HG02642 (cell line): ENCODE data around the gene LRRC74B.

ENCODE experiments used
- ATAC-seq: cut with Tn5 transposase; IDR thresholded peaks from one replicate; pipeline ENCODE4 v1.9.1; 2021; ENCODE audit warnings: mild to moderate bottlenecking; ENCODE audit not compliant: unreplicated experiment, poor library complexity

LRRC74B gene

DNA sequence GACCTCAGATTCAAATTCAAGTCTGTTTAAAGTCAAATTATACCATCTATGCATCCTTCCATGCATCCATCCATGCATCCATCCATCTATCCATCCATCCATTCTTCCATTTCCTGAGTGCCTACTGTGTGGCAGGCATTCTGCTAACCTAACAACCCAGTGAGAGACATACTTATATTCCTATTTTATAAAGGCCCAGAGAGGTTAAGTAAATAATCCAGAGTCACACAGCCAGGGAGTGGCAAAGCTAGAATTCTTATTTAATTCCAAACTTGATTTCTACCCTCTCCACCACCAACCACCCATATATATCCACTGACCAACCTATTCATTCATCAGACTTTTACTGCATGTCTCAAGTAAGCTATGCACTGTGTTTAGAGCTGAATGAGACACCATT lies 53.8 kb downstream of the LRRC74B start:
- no peak for ATAC-seq

DNA sequence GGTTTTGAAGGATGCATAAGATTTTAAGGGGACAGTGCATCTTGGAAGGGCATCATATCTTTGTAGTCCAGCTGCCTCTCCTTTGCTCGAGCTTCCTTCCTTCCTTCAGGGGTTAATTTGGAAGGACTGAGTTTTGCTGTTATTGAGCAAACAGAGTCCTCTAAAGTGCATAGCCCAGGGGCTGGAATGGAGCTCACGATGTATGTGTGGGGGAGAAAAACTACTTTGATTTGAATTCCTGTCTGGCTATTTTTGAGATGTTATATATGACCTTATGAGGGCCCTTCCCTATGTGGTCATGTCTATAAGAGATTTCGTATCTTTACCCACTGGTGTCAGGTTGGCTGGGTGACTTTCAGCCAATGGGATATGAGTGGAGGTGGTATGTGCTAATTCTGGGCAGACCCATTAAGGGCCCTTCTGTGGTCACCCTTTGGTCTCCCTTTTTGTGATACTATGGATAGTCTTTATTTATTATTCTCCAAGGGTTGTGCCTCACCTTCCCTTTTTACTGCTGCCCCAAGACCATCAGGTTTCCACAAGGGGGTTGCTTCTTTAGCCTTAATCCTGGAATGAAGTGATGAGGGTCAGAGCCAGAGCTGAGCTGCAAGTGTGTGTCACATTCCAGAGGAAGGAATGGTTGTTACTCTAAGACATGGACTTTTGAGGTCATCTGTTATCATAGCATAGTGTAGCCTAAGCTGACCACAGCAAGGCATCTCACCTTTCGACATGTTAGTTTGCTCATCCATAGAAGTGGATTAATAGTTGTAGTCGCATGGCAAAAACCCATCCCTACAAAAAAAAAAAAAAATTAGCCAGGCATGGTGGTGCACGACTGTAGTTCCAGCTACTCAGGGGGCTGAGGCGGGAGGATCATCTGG lies 54.6 kb downstream of the LRRC74B start:
- ATAC-seq: no peak

DNA sequence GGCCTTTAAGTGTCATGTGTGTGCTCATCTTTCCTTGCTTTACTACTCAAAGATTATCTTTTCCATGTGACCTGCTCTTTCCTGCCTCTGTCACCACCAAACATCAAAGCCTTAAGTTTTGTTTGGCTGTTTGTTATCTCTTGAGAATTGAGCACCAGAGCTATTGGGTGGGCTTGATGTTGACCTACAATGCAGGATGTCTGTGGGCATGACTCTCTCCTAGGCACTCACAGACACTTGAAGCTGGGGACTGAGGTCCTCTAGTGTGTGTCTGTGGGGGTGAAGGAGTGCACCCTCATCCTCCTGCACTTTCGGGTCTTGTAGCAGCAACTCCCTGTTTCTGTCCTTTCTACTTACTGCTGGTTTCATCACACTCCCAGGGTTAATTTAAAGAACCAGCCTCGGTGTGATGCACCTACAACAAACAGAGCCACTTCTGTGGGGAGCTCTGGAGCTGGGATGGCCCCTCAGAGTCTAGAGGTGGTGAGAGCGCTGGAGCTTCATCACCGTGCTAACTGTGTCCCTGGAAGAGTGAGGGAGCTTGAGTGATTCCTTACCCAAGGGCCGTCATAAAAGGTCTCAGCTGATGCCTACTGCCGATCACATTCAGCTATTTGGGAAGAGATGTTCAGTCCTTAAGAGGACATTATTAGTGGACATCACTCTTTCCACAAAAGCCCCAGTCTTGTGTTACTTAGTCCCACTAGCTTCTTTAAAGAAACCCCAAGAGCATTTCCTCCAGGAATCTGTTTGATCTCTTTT lies 56.3 kb downstream of the LRRC74B start:
- no peak for ATAC-seq

DNA sequence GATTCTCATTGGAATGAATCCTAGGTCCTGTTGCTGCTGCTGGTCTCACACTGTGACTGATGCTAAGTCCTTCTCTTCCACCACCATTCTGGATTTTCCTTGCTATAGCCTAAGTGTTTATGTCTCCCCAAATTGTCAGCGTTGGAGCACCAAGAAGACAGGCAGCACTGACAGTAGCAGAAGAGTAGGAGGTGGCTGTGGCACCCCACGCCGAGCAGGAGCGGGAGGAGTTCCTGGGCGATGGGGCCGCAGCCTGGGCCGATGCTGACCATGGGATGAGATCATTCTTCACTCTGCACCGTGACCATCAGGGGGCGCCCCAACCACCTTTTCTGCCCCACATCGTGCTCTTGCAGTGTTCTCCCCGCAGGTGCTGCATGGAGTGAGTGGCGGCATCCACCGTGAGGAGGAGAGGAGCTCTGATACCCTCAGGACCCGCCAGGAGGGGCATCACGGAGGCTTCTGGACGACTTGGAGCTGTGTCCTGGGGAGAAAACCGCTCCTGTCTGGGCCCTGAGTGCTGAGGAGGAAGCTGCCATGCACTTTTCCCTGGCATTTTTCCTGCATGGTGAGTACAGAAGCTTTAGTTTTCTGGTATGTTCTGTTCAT lies 57.0 kb downstream of the LRRC74B start:
- ATAC-seq: peak; percentile 63

DNA sequence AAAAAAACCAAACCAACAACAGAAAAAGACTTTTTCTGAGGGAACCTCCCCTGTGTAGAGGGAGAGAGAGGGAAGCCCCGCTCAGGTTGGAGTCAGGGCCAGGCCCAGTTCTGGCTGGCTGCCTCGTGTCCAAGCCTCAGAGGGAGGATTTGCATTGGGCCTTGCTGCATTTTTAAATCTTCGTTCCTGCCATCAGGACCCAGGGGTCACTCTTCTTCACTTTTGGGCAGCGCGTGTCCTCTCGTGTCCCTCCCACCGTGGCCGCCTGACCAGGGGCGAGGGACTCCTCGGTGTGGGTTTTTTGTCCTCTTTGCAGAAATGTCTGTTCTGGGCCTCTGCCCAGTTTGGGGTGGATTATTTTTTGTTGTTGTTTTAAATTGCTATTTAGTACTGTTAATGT lies 57.9 kb downstream of the LRRC74B start:
- no peak for ATAC-seq

DNA sequence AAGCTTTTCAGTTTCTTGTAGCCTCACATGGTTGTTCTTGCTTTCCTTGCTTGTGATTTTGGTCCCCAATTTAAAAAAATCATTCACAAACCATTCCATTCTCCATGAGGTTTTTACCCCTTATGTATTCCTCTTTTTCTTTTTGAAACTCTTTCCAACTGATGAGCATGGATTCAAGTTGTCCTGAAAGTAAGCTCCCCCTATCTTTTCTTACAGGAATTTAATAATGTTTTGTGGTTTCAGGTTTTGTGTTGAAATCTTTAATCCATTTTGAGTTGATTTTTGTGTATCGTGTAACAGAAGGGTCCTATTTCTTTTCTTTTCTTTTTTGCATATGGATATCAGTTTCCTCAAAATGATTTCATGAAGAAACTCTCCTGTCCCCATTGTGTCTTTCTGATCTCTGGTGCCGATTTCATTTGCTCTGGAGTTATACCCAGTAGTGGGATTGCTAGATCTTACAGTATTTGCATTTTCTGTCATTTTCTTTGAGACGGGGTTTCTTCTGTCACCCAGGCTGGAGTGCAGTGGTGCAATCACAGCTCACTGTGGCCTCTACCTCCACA lies 58.5 kb downstream of the LRRC74B start:
- ATAC-seq: no peak

DNA sequence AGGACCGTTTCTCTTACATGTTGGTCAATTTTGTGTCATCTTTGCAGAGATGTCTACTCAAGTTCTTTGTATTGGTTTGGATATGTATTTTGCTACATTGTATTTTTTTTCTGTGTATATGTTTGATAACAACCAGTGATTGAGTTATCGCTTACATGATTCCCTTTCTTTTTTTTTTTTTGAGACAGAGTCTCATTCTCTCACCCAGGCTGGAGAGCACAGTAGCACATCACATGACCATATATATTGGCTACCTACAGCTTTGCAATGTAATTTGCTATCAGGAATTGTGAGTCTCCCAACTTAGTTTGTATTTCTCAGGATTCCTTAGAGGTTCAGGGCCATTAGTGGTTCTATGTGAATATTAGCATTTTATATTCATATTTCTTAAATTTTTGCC lies 59.5 kb downstream of the LRRC74B start:
- no peak for ATAC-seq

DNA sequence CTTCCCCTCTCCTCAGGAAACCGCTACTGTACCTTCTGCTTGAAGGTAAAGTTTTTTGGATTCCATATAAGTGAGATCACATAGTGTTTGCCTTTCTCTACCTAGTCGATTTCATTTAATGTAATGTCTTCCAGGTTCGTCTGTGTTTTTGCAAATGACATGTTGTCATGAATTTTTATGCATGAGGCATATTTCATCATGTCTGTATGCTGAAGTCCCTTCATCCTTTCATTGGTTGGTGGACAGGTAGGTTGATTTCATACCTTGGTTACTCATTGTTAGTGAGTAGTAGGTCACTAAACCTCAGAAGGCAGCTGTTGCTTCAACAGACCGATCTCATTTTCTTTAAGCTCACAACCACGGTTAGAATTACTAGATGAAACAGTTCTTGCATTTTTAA lies 60.3 kb downstream of the LRRC74B start:
- no peak for ATAC-seq

DNA sequence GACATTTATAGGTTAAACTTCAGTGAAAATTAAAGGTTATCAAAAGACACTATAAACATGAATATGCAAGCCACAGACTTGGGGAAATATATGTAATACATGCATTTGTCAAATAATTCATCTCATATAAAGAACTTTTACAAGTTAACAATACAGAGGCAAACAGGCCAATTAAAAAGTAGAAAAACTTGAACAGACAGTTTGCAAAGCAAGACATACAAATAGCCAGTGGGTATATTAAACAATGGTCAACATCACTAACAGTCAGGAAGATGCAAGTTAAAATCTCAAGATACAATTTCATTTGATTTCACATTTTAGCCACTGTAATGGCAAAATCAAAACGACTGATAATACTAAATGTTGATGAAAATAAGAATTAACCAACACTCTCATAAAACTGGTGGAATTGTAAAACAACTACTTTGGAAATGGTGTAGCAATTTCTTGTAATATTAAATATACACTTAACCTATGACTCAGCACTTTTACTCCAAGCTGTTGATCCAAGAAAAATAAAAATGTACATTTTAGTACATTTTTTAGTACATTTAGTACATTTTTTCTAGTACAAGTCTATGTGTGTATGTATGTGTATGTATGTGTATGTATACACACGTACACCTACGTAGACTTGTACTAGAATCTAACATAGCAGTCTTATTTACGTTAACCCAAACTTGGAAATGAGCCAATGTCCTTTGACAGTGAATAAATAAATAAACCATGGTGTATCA lies 62.8 kb downstream of the LRRC74B start:
- ATAC-seq: no peak
